PC-3 (cell line): ENCODE measurements around the gene PARP3. TPM values are rescaled to one million over a fixed set of nuclear protein-coding genes. Genes with fewer than 3 reads are reported as not detected.

Experiments
- ATAC-seq: fragments of 200-7000 bp; cut with Tn5 transposase; 2 replicates; pipeline ENCODE4 v1.9.1; 2020; ENCODE audit warnings: mild to moderate bottlenecking, moderate library complexity
- BruUV-seq: library from RNA; stranded (reverse); fragments of 400-500 nt; replicated peaks from 2 replicates; lab custom pipeline; 2021; lab: Mats Ljungman, UMichigan
- CTCF ChIA-PET: fragments of 300-600 bp; sonication (Branson Sonifier 250); formaldehyde crosslinking; loops from one replicate; lab custom pipeline; 2022; ENCODE audit warnings: antibody characterized with exemption; lab: Charles Lee
- POLR2A ChIA-PET: fragments of 300-600 bp; sonication (Branson Sonifier 250); formaldehyde crosslinking; loops from one replicate; lab custom pipeline; 2022; ENCODE audit warnings: antibody characterized with exemption; ENCODE audit not compliant: unreplicated experiment; lab: Charles Lee
- DNase-seq: peaks from one replicate; pipeline ENCODE4 v3.0.0-alpha.2; 2015
- H2AFZ ChIP-seq: fragments of 300-600 bp; sonication (generic); 2 replicates; pipeline ENCODE4 v1.6.0; 2016; ENCODE audit warnings: antibody characterized with exemption, low read length
- H3F3A ChIP-seq: fragments of 300-600 bp; sonication (generic); one replicate; pipeline ENCODE4 v1.6.0; 2017; ENCODE audit warnings: antibody characterized with exemption, low read length, control low read depth, mild to moderate bottlenecking; ENCODE audit not compliant: unreplicated experiment
- H3K27ac ChIP-seq: fragments of 300-600 bp; sonication (generic); 2 replicates; pipeline ENCODE4 v1.5.1; 2016; ENCODE audit warnings: mild to moderate bottlenecking, low read length
- H3K27me3 ChIP-seq: fragments of 300-600 bp; sonication (generic); 2 replicates; pipeline ENCODE4 v1.6.1; 2016; ENCODE audit warnings: low read length, mixed read lengths
- H3K36me3 ChIP-seq: fragments of 300-600 bp; sonication (generic); 2 replicates; pipeline ENCODE4 v1.6.1; 2016; ENCODE audit warnings: low read depth, mixed run types, low read length, mixed read lengths
- H3K4me1 ChIP-seq: fragments of 300-600 bp; sonication (generic); 2 replicates; pipeline ENCODE4 v1.5.1; 2016; ENCODE audit warnings: low read length; ENCODE audit not compliant: insufficient read depth
- H3K4me2 ChIP-seq: fragments of 300-600 bp; sonication (generic); 2 replicates; pipeline ENCODE4 v1.6.0; 2016; ENCODE audit warnings: low read length
- H3K4me3 ChIP-seq: fragments of 300-600 bp; sonication (generic); 2 replicates; pipeline ENCODE4 v1.5.1; 2016; ENCODE audit warnings: mild to moderate bottlenecking, low read length, mixed read lengths
- H3K79me2 ChIP-seq: fragments of 300-600 bp; sonication (generic); 2 replicates; pipeline ENCODE4 v1.6.1; 2017; ENCODE audit warnings: low read length, mixed read lengths
- H3K9ac ChIP-seq: fragments of 300-600 bp; sonication (generic); 2 replicates; pipeline ENCODE4 v1.6.0; 2016; ENCODE audit warnings: mild to moderate bottlenecking, low read length
- H3K9me2 ChIP-seq: fragments of 300-600 bp; sonication (generic); replicated peaks from 2 replicates; pipeline ENCODE4 v1.6.1; 2016; ENCODE audit warnings: mixed run types, low read length, mixed read lengths
- H3K9me3 ChIP-seq: fragments of 300-600 bp; sonication (generic); 2 replicates; pipeline ENCODE4 v1.6.1; 2016; ENCODE audit warnings: low read length, mixed read lengths
- H4K20me1 ChIP-seq: fragments of 300-600 bp; sonication (generic); 2 replicates; pipeline ENCODE4 v1.6.1; 2016; ENCODE audit warnings: low read length, mixed read lengths
- EZH2 ChIP-seq: fragments of 300-600 bp; sonication (generic); IDR thresholded peaks from one replicate; pipeline ENCODE4 v1.6.1; 2017; ENCODE audit warnings: antibody characterized with exemption, mild to moderate bottlenecking, low read length; ENCODE audit not compliant: unreplicated experiment
- EZH2phosphoT487 ChIP-seq: fragments of 300-600 bp; sonication (generic); IDR thresholded peaks from 2 replicates; pipeline ENCODE4 v1.6.1; 2018; ENCODE audit warnings: mild to moderate bottlenecking, antibody characterized with exemption, low read length, borderline replicate concordance
- intact Hi-C: fragments of 100-400 bp; cut with micrococcal nuclease; formaldehyde crosslinking; loops from 2 replicates; pipeline ENCODE4 v1.9.0; 2023
- total RNA-seq: library from RNA; depleted of rRNA; stranded (reverse); fragments of >200 nt; gene quantifications from 2 replicates; pipeline ENCODE4 v1.2.3, GENCODE V29; 2014
- TF ChIP-seq, protein P1 (sequence below): fragments of 300-600 bp; sonication (generic); conservative IDR thresholded peaks from 2 replicates; pipeline ENCODE4 v1.5.1; 2017; ENCODE audit warnings: antibody characterized with exemption, low read depth, mild to moderate bottlenecking, low read length

Gene PARP3
- total RNA-seq, 1 experiment from 2014 or later, result 19.3 TPM

GRCh38 chr3:51963951-51964451 is 21.8 kb downstream of the PARP3 start:
- no peaks in the 10 kb centered on the region for H3K9me3 ChIP-seq
- DNase-seq (no peak), ATAC-seq (no peak)
- 0 out of 2 replicates have a peak, but pooled peaks cover 3% of the 10 kb centered on the region for H3K79me2 ChIP-seq
- no TSS peak for BruUV-seq
- intact Hi-C loops, result no loop called here
- H3K36me3 ChIP-seq, result no peaks in the 10 kb centered on the region
- H3K9ac ChIP-seq, result no peak overlapping the region
- POLR2A ChIA-PET, result no interaction called here
- no peaks in the 10 kb centered on the region for H3F3A ChIP-seq
- no peak overlapping the region for H2AFZ ChIP-seq
- no peak overlapping the region for H3K4me3 ChIP-seq
- no peaks in the 10 kb centered on the region for H3K27me3 ChIP-seq
- CTCF ChIA-PET, result no interaction called here
- H3K9me2 ChIP-seq, result no peaks in the 10 kb centered on the region
- H4K20me1 ChIP-seq, result no peaks in the 10 kb centered on the region
- no peak overlapping the region for H3K27ac ChIP-seq
- TF ChIP-seq EZH2 (no peak), EZH2phosphoT487 (no peak)
- TF ChIP-seq, protein P1, sequence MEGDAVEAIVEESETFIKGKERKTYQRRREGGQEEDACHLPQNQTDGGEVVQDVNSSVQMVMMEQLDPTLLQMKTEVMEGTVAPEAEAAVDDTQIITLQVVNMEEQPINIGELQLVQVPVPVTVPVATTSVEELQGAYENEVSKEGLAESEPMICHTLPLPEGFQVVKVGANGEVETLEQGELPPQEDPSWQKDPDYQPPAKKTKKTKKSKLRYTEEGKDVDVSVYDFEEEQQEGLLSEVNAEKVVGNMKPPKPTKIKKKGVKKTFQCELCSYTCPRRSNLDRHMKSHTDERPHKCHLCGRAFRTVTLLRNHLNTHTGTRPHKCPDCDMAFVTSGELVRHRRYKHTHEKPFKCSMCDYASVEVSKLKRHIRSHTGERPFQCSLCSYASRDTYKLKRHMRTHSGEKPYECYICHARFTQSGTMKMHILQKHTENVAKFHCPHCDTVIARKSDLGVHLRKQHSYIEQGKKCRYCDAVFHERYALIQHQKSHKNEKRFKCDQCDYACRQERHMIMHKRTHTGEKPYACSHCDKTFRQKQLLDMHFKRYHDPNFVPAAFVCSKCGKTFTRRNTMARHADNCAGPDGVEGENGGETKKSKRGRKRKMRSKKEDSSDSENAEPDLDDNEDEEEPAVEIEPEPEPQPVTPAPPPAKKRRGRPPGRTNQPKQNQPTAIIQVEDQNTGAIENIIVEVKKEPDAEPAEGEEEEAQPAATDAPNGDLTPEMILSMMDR, result no peak
- peaks cover 12% of the 10 kb centered on the region for H3K4me1 ChIP-seq
- H3K4me2 ChIP-seq, result no peak overlapping the region

DNA sequence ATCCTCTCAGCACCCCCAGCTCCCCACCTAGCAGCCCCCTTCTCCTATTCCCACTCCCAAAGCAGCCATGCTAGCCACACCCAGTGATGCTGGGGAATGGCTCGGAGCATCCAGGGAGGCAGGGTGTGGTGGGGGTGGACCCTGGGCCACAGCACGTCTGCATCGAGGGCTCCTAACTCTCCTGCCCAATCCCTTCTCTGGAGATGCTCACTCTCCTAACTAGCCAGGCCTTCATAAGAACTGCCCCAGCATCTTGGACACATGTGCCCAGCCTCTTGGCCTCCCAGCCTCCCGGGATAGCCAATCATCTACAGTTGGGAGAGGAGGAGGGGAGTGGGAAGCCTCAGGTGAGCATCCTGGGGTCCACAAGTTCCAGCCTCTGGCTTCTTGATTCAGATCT is 22.4 kb downstream of the PARP3 start:
- no peak overlapping the region for H3K4me2 ChIP-seq
- no peaks in the 10 kb centered on the region for H3K9me3 ChIP-seq
- no peak overlapping the region for H3K4me3 ChIP-seq
- no peak overlapping the region for H3K9ac ChIP-seq
- ChIA-PET CTCF (no interaction called here), POLR2A (interaction anchor here (0.7 kb wide), 1 partner anchor 33 kb away, joined by 3 read pairs; no protein-coding TSS in a partner anchor)
- no TSS peak for BruUV-seq
- no peaks in the 10 kb centered on the region for H3K27me3 ChIP-seq
- TF ChIP-seq EZH2, result no peak
- TF ChIP-seq EZH2phosphoT487, result no peak
- TF ChIP-seq, protein P1, result no peak
- no peaks in the 10 kb centered on the region for H3K36me3 ChIP-seq
- no peak overlapping the region for H3K27ac ChIP-seq
- DNase-seq (no peak), ATAC-seq (no peak)
- no peaks in the 10 kb centered on the region for H4K20me1 ChIP-seq
- no peaks in the 10 kb centered on the region for H3K9me2 ChIP-seq
- no peak overlapping the region for H2AFZ ChIP-seq
- no peaks in the 10 kb centered on the region for H3F3A ChIP-seq
- peaks cover 12% of the 10 kb centered on the region for H3K4me1 ChIP-seq
- intact Hi-C loops, result no loop called here
- 0 out of 2 replicates have a peak, but pooled peaks cover 3% of the 10 kb centered on the region for H3K79me2 ChIP-seq

DNA sequence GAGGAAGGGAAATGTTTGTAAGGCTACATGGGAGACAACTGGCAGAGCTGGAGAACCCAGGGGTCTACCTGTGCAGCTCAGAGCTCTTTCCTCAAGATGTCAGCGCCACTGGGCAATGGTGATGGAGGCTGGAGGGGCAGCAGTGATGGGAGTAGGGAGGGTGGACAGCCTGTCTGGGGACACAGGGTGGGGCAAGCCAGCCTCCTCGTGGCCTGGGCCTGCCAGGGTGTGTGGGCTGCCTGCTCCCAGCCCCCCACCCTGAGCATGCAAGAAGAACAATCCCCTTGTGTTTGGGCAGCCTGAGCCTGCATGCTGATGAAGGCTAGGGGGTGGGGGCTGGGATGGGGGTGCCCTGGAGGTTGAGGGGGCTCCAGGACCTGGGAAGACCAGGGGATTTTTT is 23.9 kb downstream of the PARP3 start:
- H3K9me3 ChIP-seq, result no peaks in the 10 kb centered on the region
- no TSS peak for BruUV-seq
- intact Hi-C loops, result no loop called here
- H4K20me1 ChIP-seq, result no peaks in the 10 kb centered on the region
- no peaks in the 10 kb centered on the region for H3K9me2 ChIP-seq
- no peaks in the 10 kb centered on the region for H3K36me3 ChIP-seq
- POLR2A ChIA-PET, result interaction anchor here (0.7 kb wide), 1 partner anchor 23 kb away, joined by 3 read pairs; no protein-coding TSS in a partner anchor
- no peak overlapping the region for H3K9ac ChIP-seq
- DNase-seq, result no peak
- no peak overlapping the region for H3K27ac ChIP-seq
- CTCF ChIA-PET, result interaction anchor here (0.7 kb wide), 1 partner anchor 24 kb away, joined by 3 read pairs; the partner anchor contains the start of gene RRP9
- H3K27me3 ChIP-seq, result no peaks in the 10 kb centered on the region
- no peak for ATAC-seq
- H3K79me2 ChIP-seq, result peaks cover 7% of the 10 kb centered on the region
- H3K4me2 ChIP-seq, result peak overlapping the region; percentile 94
- H2AFZ ChIP-seq, result no peak overlapping the region
- peaks cover 12% of the 10 kb centered on the region for H3K4me1 ChIP-seq
- no peaks in the 10 kb centered on the region for H3F3A ChIP-seq
- H3K4me3 ChIP-seq, result peak overlapping the region; percentile 73
- TF ChIP-seq EZH2phosphoT487 (no peak), EZH2 (no peak)
- TF ChIP-seq, protein P1, result no peak
